NT2/D1 (cell line): ENCODE results near the gene GATA6.

Source experiments
- SUZ12 ChIP-seq: IDR thresholded peaks from 2 replicates; pipeline ENCODE4 v1.6.1; 2011; ENCODE audit not compliant: insufficient read length, insufficient read depth; ENCODE audit errors: extremely low read depth
- YY1 ChIP-seq: IDR thresholded peaks from 2 replicates; pipeline ENCODE4 v1.6.1; 2011; ENCODE audit not compliant: insufficient read length, insufficient read depth
- ZNF274 ChIP-seq: IDR thresholded peaks from 2 replicates; pipeline ENCODE4 v1.6.1; 2011; ENCODE audit warnings: mild to moderate bottlenecking, low read depth, low read length

DNA sequence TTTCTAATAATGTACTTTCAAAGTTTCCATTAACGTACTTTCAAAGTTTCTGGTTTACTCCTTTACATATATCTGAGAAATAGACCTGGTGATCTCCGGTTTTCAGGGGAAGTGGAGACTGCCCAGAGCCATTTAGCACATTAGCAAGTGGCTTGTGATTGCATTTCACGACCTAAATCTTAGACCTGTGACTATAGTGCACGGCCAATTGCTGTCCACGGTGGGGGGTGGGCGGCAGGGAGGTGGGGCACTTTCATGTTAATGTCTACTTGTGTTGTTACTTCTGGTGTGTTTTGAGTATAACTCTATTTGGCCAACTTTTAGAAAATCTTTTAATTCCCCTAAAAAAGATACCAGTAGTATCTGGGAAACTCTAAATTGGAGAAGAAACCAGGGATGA lies 11.3 kb downstream of the GATA6 start:
- TF ChIP-seq ZNF274, result no peak
- TF ChIP-seq SUZ12, result no peak
- TF ChIP-seq YY1, result no peak
